Non-pigmented ciliary epithelial cell (primary cell): ENCODE results near the gene SCAF4.
"Not testable (repeated sequence)": the region's sequence is repeated elsewhere in the genome, so short reads cannot be mapped to it uniquely, and the experiment has no call there.

Experiments used
- DNase-seq: peaks from one replicate; pipeline ENCODE4 v3.0.0-alpha.2; 2010; ENCODE audit warnings: low read depth

The SCAF4 gene

DNA sequence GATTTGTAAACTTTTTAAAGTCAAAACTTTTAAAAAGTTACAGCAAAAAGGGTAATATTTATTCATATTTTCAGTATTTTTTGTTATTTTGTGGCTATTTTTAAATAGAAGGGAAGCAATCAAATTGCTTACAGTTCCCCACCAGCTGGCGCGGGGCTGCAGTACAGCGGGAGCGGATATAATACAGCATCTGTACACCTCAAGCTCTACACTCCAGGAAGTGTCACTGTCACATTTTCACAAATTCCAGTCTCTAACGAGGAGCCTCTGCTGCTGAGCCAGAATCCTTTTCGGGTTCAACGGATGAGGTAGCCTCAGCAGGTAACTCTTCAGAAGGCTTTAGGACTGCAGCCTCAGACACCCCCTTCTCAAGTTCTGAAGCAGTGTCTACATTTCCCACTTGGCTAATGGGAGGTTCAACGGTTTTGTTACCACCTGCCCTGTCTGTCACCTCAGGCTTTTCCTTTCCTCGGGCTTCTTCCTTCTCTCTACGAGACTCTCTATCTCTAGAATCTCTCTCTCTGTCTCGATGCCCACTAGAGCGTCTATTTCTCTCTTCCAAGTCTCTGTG, 60.7 kb downstream of the SCAF4 start:
- no peak for DNase-seq

DNA sequence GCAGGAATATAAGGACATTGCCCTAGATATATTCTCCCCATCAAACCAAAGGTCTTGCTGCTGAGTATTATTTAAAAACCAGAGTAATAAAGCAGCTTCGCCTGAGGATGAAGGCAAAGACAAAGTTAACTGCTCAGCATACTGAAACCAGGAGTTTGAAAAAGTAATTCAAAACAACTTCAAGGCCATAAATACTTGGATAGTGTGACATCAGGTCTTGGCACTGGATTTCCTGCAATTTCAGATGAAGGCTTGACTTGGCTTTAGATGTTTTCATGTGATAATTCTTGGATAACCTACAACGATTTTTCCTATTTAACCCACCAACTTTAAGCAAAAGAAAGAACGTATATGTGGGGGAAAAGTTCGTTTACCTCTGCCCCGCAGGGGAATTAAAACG, 61.8 kb downstream of the SCAF4 start:
- no peak for DNase-seq

DNA sequence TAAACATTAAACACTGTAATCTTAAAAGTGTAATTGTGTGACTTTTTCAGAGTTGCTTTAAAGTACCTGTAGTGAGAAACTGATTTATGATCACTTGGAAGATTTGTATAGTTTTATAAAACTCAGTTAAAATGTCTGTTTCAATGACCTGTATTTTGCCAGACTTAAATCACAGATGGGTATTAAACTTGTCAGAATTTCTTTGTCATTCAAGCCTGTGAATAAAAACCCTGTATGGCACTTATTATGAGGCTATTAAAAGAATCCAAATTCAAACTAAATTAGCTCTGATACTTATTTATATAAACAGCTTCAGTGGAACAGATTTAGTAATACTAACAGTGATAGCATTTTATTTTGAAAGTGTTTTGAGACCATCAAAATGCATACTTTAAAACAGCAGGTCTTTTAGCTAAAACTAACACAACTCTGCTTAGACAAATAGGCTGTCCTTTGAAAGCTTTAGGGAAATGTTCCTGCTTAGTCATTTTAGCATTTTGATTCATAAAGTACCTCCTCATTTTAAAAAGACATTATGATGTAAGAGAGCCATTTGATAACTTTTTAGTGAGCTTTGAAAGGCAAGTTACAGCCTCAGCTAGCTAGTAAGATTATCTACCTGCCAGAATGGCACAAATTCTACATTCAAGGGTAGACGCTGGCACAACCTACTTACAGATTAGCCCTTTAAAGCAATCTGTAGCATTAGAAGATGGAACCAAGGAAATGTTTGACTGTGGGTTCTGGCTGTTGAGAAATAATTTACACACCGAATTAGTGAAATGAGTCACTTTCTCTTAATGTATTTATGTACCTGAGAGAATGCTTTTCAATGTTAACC, 63.0 kb downstream of the SCAF4 start:
- no peak for DNase-seq

DNA sequence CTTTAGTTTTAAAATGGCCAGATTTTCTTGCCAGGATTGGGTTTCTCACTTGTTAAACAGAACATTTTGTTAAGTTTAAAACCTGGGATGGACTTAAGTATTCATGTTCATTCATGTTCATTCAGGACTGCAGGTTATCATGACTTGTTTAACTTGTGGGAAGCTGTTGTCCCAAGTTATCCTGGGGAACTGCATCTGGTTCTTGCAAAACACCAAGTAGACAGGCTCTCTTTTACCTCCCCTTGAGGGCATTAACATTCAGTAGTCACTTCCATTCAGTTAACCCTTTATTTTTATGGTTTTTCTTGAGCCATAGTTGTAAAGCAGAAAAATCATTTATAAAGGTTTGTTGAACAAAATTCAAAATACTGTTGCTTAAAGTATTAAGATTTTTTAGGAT, 64.3 kb downstream of the SCAF4 start:
- DNase-seq, result no peak

DNA sequence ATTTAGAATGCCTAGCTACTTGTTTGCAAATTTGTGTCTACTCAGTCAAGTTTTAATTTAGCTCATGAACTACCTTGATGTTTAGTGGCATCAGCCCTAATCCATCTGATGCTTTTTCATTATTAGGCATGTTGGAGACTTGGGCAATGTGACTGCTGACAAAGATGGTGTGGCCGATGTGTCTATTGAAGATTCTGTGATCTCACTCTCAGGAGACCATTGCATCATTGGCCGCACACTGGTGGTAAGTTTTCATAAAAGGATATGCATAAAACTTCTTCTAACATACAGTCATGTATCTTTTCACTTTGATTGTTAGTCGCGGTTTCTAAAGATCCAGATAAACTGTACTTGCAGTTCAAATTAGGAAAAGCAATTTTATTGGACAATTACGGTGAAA, 64.8 kb downstream of the SCAF4 start:
- DNase-seq, result no peak

DNA sequence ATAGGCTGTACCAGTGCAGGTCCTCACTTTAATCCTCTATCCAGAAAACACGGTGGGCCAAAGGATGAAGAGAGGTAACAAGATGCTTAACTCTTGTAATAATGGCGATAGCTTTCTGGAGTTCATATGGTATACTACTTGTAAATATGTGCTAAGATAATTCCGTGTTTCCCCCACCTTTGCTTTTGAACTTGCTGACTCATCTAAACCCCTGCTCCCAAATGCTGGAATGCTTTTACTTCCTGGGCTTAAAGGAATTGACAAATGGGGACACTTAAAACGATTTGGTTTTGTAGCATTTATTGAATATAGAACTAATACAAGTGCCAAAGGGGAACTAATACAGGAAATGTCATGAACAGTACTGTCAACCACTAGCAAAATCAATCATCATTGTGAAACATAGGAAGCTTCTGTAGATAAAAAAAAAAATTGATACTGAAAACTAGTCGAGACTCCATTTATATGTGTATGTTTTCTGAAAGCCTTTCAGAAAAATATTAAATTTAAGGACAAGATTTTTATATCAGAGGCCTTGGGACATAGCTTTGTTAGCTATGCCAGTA, 65.4 kb downstream of the SCAF4 start:
- DNase-seq, result no peak

DNA sequence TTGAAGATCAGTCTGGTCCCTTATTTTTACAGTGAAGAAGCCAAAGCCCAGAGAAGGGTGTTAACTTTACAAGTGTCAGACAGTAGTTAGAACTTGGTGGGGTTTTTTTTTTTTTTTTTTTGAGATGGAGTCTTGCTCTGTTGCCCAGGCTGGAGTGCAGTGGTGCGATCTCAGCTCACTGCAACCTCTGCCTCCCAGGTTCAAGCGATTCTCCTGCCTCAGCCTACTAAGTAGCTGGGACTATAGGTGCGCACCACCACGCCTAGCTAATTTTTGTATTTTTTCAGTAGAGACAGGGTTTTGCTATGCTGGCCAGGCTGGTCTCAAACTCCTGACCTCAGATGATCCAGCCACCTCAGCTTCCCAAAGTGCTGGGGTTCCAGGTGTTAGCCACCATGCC, 66.0 kb downstream of the SCAF4 start:
- not testable (repeated sequence) for DNase-seq

DNA sequence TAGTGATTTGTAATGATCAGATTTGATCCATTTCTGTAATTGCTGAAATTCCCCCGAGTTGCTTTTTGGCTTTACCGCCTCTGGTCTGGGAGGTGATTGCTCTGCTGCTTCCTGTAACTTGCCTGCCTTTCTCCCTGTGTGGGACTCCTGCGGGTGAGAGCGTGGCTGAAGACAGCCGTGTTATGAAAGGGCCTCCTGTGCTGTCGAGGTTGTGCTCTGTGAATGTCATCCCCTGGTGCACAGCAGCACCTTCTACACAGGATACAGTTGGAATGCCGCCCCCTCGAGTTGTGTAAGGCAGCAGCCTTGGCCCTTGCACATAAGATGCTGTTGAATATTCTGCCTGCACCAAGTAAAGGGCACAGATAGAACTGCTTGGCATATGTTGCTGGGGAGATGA, 66.5 kb downstream of the SCAF4 start:
- no peak for DNase-seq

DNA sequence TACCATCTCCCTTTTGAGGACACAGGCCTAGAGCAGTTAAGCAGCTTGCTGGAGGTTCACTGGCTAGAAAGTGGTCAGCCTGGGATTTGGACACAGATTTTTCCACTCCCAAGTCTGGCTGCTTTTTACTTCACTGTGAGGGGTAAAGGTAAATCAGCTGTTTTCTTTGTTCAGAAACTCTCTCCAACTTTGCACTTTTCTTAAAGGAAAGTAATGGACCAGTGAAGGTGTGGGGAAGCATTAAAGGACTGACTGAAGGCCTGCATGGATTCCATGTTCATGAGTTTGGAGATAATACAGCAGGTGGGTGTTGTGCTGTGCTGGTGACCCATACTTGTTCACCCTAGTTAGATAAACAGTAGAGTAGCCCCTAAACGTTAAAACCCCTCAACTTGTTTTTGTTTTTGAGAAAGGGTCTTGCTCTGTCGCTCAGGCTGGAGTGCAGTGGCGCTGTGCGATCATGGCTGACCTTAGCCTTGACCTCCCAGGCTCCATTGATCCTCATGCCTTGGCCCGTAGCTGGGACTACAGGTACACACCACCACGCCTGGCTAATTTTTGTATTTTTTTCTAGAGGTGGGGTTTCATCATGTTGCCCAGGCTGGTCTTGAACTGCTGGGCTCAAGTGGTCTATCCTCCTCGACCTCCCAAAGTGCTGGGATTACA, 68.2 kb downstream of the SCAF4 start:
- DNase-seq, result no peak

DNA sequence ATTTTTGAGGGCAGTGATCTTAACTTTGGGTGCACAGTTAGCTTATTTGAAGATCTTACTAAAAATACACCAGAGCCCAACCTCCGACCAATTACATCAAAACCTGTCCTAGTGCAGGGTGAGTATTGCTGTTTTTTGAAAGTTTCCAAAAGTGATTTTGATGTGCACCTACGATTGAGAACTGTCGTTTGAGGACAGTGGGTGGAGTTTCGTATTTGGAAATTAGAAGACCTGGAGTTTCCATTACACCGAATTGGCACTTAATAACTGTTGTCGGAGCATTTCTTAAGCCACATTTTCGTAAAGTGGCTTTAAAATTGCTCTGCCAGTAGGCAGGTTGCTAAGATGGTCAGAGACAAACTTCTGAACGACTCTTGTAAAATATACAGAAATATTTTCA, 71.3 kb downstream of the SCAF4 start:
- DNase-seq, result no peak

DNA sequence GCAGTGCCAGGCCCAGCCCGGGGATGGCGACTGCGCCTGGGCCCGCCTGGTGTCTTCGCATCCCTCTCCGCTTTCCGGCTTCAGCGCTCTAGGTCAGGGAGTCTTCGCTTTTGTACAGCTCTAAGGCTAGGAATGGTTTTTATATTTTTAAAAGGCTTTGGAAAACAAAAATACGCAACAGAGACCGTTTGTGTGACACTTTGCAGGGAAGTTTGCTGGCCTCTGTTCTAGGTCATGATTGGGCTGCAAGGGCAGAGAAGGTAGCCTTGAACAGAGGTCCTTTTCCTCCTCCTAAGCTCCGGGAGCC, 71.7 kb downstream of the SCAF4 start:
- DNase-seq, result no peak

DNA sequence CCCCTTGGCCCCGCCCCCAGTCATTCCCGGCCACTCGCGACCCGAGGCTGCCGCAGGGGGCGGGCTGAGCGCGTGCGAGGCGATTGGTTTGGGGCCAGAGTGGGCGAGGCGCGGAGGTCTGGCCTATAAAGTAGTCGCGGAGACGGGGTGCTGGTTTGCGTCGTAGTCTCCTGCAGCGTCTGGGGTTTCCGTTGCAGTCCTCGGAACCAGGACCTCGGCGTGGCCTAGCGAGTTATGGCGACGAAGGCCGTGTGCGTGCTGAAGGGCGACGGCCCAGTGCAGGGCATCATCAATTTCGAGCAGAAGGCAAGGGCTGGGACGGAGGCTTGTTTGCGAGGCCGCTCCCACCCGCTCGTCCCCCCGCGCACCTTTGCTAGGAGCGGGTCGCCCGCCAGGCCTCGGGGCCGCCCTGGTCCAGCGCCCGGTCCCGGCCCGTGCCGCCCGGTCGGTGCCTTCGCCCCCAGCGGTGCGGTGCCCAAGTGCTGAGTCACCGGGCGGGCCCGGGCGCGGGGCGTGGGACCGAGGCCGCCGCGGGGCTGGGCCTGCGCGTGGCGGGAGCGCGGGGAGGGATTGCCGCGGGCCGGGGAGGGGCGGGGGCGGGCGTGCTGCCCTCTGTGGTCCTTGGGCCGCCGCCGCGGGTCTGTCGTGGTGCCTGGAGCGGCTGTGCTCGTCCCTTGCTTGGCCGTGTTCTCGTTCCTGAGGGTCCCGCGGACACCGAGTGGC, 72.2 kb downstream of the SCAF4 start, which contains the start of gene SOD1:
Gene SOD1, plus strand, starts transcription at position 158 of the 723 bp plus-strand sequence. Its CDS starts 77 bp downstream, at position 235.
- peak; percentile 56 for DNase-seq

DNA sequence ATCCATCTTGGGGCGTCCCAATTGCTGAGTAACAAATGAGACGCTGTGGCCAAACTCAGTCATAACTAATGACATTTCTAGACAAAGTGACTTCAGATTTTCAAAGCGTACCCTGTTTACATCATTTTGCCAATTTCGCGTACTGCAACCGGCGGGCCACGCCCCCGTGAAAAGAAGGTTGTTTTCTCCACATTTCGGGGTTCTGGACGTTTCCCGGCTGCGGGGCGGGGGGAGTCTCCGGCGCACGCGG, 72.7 kb downstream of the SCAF4 start:
- DNase-seq, result no peak

DNA sequence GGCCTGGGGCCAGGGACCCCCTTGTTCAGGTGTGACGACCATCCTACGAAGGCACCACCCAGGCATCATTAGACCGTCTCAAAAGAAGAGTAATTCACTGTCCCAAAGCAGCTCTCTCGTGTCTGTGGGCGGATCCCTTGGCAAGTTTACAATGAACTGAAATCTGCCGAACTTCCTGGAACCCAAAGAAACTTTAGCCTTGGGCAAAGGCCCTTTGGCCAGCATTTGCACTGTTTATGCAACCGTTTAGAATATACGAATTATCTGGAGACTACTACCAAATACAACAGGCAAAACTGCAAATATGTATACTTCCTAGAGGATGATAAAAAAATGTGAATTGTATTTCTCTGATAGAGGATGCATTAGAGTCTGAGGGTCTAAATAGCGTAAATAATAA, 73.9 kb downstream of the SCAF4 start:
- DNase-seq, result no peak

DNA sequence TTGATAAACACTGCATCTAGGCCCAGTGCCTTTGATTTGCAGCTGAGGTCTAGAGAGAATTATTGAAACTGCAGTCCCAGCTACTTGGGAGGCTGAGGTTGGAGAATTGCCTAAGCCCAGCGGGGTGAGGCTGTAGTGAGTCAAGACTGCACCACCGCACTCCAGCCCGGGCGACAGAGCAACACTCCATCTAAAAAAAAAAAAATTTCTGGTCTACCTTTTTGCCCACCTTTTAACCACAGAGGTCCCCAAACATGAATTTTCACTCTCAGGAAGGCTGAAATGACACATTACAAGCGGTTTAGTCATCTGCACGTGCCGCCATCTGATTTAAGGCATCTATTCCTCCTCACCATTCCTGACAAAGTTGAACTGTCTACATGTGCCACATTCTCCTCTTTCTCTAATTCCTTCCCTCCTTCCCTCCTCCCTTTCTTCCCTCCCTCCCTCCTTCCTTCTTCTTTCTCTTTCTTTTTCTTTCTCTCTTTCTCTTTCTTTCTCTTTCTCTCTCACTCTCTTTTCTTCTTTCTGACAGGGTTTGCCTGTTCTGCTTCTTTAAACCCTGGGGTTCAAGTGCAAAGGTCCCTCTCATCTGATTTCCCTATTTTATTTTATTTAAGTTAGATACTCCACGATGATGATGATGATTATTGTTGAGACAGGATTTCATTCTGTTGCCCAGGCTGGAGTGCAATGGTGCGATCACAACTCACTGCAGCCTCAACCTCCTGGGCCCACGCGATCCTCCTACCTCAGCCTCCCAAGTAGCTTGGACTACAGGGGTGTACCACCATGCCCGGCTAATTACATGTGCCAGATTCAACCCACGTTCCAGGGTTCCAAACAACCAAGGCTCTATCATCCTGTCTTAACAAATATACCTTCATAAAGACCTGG, 75.5 kb downstream of the SCAF4 start:
- no peak for DNase-seq

DNA sequence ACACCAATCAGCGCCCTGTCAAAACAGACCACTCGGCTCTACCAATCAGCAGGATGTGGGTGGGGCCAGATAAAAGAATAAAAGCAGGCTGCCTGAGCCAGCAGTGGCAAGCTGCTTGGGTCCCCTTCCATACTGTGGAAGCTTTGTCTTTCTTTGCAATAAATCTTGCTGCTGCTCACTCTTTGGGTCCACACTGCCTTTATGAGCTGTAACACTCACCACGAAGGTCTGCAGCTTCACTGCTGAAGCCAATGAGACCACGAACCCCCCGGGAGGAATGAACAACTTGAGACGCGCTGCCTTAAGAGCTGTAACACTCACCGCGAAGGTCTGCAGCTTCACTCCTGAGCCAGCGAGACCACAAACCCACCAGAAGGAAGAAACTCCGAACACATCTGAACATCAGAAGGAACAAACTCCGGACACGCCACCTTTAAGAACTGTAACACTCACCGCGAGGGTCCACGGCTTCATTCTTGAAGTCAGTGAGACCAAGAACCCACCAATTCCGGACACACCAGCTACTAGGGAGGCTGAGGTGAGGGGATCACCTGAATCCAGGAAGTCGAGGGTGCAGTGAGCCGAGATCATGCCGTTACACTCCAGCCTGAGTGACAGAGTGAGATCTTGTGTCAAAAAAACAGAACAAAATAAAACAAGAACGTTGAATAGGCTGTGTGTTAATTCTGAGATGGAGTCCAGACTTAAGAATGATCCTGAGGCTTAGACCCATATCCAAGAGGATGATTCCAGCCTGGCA, 76.9 kb downstream of the SCAF4 start:
- not testable (repeated sequence) for DNase-seq

DNA sequence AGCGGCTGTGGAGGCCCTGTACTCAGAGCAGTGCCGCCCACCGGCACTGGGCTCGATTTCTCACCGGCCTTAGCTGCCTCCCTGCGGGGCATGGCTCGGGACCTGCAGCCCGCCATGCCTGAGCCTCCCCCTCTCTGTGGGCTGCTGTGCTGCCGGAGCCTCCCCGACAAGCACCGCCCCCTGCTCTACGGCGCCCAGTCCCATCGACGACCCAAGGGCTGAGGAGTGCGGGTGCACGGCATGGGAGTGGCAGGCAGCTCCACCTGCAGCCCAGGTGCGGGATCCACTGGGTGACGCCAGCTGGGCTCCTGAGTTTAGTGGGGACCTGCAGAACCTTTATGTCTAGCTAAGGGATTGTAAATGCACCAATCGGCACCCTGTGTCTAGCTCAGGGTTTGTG, 77.6 kb downstream of the SCAF4 start:
- DNase-seq, result no peak

DNA sequence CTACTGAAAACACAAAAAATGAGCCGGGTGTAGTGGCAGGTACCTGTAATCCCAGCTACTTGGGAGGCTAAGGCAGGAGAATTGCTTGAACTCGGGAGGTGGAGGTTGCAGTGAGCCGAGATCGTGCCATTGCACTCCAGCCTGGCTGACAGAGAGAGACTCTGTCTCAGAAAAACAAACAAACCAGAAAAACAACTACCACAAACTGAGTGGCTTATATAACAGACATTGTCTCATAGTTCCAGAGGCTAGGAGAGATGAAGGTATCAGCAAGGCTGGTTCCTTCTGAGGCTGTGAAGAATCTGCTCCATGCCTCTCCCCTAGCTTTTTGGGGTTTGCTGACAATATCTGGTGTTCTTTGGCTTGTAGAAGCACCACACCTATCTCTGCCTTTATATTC, 80.4 kb downstream of the SCAF4 start:
- not testable (repeated sequence) for DNase-seq

DNA sequence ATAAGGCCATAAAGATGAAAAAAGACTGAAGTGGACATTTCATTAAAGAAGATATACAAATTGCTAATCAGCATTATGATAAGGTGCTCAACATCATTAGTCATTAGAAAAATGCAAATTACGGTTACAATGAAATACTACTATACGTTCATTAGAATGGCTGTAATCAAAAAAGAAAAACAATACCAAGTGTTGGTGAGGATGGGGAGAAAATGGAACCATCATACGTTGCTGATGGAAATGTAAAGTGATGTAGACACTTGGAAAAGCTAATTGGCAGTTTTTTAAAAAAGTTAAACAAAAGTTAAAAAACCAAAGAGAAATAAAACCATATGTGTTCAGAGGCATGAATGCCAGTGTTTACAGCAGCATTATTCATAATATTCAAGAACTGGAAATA, 81.0 kb downstream of the SCAF4 start:
- no peak for DNase-seq

DNA sequence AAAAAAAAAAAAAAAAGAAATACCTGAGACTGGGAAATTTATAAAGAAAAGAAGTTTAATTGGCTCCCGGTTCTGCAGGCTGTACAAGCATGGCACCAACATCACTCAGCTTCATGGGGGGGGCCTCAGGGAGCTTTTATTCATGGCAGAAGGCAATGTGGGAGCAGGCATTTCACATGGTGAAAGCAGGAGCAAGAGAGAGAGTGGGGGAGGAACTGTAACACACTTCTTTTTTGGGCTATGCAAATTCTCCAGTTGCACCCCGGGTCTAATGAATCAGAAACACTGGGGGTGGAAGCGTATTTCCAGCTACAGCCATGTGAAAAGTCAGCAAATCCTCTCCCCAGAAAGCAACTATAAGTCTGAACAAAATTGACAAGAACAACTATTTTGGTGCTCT, 84.3 kb downstream of the SCAF4 start:
- no peak for DNase-seq

DNA sequence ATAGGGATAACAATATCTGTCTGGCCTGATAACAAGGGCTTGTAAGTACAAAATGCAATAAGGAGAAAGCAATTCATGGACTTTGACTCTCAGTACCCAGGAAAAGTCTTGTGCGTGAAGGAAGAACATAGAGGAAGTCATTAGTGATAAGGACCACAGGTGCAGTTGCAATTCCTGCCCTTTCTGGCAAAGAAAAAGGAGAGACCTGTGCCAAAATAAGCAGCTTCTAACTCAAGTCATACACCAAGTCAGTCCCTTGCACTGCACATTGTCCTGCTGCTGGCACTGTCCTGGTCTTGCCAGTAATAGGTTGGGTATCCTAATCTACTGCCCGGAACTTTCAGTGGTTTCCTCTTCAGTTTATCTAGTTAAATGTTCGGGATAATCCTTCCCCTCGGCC, 87.3 kb downstream of the SCAF4 start:
- no peak for DNase-seq
